HL-60/S4 treated with phorbol 12-myristate 13-acetate at 8.2 ng/mL for 4 days and 3 days (cell line): ENCODE measurements around the gene ODAD3.
"Not testable (repeated sequence)": the region's sequence is repeated elsewhere in the genome, so short reads cannot be mapped to it uniquely, and the experiment has no call there.

Experiments
- in situ Hi-C: fragments of 300-500 bp; cut with MboI; formaldehyde crosslinking; loops from 2 replicates; pipeline ENCODE4 v1.15.0; 2022; ENCODE audit warnings: low sequenced_read_pairs

Gene ODAD3

DNA sequence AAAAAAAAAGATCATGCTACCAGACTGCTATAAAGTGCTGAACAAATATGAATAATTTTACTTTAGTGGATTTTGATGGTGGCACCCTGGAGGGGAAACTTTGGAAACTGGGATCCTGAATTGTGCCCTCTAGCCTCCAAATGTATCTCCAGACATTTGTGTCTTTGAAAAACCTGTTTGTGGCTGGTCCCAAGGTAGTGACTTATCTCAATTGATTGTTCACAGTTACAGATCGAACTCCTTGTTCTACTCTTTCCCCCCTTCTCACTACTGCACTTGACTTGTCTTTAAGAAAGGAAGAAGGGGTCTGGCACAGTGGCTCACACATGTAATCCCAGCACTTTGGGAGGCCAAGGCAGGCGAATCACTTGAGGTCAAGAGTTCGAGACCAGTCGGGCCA is 26.3 kb downstream of the ODAD3 start:
- in situ Hi-C loops = no loop called here

DNA sequence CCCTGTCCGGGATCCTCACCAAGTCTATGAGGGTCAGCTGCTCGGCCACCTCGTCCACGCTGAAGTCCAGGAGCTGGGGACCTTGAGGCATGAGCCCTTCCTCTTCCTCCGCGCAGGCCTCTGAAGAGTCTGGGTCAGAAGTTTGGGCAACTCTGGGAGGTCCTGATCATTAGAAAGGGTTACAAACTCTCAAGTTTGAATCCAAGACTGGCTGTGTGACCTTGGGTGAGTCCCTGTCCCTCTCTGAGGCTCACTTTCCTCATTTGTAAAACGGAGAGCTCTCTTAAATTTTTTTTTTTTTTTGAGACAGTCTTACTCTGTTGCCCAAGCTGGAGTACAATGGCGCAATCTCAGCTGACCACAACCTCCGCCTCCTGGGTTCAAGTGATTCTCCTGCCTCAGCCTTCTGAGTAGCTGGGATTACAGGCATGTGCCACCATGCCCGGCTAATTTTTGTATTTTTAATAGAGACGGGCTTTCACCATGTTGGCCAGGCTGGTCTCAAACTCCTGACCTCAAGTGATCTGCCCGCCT is 28.2 kb downstream of the ODAD3 start:
- in situ Hi-C loops = not testable (repeated sequence)

DNA sequence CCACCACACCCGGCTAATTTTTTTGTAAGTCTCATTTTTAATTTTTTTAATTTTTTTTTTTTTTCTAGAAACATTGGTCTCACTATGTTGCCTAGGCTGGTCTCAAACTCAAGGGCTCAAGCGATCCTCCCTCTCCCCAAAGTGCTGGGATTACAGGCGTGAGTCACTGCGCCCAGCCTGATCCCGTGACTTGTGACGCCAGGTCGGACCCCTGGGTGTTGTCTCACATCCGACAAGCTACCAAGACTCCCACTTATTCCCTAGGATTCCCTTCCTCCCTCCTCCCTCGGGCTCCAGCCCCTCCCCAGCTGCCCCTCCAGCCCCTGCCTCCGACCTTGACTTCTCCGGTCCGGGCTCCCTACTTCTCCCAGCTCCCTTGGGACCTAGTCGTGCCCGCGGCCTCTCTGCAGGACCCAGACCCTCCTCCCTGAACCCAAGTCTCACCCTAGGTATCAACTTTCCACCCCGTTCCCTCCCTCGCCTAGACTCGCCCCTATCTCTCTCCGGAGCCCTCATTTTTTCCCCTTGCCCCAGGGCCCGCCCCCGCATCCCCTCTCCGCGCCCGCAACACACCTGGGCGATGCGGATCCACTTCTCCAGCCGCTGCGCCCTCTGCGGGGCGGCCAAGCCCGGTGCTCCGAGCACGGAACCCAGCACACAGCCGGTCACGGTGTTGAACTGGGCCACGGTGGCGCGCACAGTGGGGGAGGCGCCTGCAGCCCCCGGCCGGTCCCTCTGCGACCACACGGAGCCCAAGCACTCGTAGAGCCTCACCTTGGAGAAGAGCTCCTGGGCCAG is 28.9 kb downstream of the ODAD3 start:
- in situ Hi-C loops = no loop called here

DNA sequence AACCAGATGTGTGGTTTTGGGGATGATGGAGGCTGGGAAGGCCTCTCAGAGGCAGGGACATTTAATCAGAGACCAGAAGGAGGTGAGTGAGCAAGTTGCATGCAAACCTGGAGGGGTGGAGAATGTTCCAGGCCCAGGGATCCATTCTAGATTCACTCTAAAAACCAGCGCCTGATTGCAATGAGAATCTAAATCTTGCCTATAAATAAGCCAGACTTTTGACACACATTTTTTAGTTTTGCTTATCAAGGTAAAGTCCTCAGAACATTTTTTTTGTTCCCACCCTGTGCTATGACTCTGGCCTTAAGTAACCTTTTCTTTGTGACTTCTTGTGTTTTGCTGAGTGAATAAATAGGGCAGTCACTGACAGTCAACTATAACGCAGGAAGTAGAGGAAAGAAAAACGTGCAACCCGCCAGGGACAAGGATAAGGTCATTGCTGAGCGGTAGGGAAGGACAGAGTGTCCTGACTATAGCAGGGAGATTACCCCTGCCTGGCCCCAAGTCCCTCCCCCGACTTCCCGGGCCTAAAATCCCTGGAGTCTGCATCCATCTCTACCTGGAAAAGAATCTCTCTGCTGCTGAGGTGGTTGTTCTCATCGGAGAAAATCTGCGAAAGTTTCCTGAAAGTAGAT is 30.2 kb downstream of the ODAD3 start:
- in situ Hi-C loops = no loop called here

DNA sequence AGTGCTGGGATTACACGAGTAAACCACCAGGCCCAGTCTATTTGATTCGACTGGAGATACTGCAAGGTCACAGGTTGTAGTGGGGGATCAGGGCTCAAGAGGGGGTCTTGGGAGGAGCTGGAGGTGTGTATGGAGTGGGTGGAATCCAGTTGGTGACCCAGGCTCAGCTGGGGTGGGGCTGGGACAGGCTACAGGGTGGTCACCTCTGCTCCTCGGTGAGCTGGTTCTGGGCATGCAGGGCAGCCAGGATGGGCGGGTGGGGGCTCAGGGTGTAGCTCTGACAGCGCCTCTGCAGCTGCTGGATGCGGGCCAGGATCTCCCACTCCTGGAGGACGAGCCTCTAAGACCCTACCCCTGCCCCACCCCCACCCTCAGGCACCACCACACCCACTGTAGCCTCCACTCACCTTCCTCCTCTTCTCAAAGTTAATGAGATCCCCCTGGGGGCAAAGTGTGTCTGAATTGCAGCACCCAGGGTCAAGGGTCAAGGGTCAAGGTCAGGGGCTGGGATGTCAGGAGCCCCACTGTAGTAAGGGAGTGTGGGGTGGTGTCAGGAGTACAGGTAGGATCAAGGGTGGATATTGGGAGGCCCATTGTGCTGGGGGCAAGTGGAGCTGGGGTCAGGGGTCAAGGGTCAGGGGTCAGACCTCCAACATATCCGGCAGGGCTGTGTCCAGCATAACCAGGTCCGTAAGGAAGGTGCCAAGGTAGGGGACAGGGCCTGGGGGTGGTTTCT is 32.9 kb downstream of the ODAD3 start:
- in situ Hi-C loops = no loop called here

DNA sequence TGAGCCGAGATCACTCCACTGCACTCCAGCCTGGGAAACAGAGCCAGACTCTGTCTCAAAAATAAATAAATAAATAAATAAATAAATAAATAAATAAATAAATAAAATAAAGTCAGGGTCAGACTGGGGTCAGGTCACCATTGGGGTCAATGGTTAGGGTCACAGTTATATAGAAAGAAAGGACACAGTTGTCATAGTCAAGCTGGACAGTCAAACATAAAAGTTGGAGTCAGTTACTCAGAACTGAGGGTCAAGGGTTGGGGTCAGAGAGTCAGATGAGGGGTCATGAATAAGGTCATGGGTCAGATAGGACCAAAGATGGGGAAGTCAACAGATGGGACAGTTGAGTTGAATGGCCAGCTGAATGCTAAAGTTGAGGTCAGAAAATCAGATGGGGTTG is 34.1 kb downstream of the ODAD3 start:
- in situ Hi-C loops = no loop called here

DNA sequence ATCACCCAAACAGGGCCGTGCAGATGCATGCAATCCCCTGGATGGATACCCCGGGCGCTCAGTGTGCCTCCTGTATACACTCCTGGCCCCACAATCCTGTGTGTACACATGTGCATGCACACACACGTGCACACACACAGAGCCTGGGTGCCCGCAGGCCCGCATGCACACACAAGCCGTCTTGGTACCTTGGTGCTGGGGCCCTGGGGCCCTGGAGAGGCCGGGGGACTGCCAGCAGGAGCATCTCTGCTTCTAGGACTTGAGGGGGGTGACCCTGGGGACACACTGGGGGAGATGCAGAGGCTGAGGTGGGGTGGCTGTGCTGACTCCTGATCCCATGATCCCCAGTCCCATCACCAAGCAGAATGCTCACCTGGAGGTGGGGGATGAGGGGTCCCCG is 35.3 kb downstream of the ODAD3 start:
- in situ Hi-C loops = no loop called here

DNA sequence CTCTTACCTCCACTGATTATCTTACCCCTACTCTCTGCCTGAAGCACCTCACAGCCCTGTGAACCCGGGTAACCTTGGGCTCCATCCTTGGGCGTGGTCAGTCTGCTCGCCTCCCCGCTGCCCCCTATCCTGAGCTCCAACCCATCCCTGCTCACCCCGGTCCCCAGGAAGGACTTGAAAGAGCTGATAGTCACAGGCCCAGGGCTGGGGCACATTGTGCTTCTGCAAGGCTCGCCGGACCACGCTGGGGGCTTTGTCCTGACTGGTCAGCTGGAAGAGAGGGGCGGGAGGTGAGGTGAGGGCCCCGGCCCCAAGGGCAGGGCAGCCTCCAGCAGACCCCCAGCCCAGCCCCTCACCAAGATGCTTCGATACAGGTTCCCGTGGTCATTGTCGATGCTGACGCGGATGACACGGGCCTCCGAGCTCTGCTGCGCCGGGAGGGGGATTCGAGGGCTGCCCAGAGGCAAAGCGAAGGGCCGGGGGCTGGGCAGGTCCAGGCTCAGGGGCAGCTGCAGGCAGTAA is 37.8 kb downstream of the ODAD3 start:
- in situ Hi-C loops = no loop called here

DNA sequence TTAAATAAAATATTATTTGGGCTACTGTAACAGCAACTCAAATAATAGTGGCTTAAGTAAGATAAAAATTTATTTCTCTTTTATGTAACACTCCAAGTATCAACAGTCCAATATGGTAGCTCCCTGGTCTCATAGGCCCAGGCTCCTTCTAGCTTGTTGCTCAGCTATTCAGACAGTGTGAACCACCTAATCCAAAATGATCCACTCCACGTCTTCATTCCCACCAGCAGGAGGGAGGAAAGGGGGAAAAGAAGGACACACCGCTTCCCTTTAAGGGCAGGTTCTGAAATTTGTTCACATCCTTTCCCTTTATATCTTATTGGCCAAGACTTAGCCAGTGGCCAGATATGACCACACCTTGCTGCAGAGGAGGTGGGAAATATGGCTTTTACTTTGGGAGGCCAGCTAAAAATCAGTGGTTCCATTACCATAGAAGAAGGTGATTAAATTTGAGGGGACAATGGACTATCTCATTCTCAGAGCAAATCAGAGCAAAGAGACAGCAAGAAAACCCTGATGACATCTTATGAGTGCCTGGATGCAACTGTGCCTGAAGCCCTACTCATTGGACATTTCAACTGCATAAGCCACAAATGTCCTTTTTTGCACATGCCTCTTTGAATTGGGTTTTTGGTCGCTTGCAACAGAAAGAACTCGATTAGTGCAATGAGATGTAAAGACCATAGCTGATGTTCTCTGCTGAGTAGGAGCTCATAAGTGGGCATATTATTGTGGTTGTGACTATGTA is 43.8 kb downstream of the ODAD3 start:
- in situ Hi-C loops = no loop called here

DNA sequence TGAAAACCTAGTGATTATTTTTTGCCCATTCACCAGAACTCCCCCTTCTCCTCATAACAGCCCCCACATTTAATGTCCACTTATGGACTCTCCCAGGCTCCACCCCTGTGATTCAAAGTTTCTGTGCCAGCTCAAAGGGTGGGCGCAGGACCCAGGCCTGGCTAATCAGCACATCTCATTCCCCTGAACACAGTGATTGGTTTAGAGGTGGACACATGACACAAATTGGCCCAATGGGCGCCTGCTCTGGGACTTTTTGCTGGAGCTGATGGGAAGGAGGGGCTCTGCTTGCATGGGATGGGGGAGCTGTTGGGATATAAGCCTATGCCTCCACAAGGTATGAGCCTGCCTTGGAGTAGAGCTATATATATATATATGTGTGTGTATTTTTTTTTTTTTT is 44.6 kb downstream of the ODAD3 start:
- in situ Hi-C loops = no loop called here

DNA sequence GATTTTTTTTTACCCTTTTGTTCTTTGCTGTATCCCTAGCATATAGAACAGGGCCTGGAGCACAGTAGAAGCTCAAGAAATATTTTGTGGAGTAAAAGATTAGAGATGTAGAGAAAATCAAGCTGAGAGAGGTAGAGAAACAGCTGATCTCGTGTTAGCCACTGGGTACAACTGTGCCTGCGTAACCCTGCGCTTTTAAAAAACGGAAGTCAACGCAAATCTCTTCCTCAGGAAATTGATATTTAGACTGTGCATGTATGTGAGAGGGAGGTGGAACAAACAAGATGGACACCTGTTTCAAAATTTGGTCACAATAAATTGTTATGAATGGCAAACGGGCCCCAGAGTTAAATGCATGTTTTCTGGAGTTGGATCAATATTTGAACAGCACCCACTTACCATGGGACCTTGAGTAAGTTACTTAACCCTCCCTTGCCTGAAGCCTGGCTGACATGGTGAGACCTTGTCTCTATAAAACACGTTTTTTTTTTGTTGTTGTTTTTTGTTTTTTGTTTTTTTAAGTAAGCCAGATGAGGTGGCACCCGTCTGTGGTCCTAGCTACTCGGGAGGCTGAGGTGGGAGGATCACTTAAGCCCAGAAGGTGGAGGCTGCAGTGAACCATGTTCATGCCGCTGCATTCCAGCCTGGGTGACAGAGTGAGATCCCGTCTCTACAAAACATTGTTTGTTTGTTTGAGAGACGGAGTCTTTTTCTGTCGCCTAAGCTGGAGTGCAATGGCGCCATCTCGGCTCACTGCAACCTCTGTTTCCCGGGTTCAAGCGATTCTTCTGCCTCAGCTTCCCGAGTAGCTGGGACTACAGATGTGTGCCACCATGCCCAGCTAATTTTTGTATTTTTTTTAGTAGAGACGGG is 47.5 kb downstream of the ODAD3 start:
- in situ Hi-C loops = no loop called here

DNA sequence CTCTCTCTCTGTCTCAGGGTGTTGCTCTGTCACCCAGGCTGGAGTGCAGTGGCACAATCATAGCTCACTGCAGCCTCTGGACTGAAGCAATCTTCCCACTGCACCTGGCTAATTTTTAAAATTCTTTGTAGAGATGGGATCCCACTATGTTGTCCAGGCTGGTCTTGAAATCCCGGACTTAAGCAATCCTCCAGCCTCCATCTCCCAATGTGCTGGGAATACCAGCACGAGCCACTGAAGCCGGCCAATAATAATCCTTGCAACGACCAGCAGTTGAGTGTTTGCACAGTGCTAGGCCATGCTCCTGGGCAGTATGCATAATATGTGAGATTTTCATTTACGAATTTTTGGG is 50.2 kb downstream of the ODAD3 start:
- in situ Hi-C loops = no loop called here

DNA sequence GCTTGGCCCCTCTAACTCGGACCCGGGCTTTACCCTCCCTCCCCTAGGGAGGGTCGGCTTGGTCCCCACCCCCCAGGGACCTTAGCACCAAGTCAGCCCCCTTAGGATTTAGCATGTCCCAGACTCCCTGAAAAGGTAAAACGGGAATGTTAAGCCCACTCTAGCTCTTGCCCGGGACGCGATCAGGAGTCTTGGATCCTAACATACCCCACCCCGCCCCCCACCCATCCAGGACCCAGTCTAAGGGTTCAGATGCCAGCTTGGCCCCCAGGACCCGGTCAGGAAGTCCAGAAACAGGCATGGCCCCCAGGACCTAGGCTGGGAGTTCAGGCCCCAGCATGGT is 51.2 kb downstream of the ODAD3 start:
- in situ Hi-C loops = no loop called here

DNA sequence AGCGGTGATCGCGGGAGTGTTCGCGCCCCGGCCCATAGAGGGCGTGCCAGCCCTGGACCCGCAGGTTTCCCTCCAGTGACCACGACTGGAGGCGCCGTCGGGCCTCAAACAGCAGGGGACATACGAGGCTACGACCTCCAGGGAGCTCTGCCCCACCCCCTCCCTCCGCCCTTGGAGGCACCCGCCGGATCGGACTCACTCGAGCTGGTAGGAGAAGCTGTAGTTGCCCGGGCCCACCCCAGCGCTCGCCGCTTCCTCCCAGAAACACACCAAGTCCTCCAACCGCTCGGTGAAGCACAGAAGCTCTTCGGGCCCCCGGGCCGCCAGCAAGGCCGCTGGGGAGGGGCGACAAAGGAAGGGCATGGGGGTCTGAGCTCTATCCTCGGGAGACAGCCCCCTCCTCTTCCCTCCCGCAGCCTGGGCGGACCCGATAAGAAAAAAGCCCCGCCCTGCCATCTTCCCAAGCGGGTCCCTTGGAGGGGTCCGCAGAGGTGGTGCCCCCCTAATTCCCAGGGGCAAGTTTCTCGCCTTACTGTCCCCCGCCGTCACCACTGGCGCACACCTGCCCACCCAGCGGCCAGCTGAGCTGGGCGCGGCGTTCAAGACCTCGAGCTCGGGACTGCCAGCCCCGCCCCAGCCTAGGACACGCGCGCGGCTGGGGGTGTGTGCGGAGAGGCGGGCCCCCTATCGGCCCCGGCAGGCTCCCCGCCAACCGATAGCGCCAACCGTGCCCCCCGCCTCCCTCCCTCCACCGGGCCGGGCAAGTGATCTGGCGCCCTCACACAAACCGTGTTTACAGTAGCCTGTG is 51.8 kb downstream of the ODAD3 start:
- in situ Hi-C loops = no loop called here

DNA sequence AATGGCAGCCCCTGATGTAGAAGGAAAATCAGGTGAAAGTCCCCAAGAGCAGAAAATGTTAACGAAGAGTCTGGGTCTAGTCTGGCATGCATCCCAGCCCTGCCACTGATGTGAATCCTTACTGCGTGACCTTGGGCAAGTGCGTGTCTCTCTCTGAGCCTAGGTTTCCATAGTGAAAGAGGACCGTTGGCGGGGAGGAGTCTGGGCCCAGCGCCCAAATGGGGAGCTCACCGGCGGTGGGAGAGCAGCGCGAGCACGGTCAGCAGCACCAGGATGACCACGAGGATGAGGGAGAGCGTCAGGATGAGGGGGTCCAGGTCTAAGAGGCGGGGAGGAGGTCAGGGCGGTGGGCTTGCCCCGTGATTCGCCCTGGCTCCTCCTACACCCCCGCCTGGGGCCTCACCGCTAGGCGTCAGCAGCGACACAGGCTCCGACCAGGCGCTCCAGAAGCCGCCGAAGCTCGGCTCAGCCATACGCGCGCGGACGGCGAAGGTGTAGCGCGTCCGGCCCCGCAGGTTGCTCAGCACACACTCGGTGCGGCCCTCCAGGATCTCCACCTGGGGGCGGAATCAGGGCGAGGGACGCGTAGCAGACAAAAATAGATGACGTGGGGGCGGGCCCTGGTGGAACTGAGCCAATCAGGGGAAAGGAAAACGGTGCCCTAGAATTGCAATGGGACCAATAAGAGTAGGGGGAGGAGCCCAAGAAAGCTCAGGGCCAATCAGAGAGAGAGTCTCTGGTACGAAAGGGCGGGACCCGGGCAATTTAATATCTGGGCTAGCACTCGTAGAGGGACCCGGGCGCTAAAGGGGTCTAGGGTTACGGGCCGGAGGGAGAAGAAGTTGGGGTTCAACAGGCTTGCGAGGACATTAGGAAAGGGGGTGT is 54.0 kb downstream of the ODAD3 start:
- in situ Hi-C loops = no loop called here

DNA sequence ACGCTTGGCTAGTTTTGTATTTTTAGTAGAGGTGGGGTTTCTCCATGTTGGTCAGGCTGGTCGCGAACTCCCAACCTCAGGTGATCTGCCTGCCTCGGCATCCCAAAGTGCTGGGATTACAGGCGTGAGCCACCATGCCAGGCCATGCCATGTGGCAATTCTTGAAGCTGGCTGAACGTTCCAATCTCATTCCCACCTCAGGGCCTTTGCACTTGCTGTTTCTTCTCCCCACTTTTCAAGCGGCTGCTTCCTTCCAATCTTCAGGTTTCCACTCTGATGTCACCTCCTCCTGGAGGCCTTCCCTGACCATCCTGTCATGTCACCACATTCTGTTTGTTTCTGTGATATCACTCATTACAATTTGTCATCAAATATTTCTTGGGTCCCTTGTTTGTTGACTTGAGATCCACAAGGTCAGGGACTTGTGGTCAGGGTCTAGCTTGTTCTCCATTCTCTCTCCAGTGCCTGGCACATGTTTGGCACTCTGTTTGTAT is 55.0 kb downstream of the ODAD3 start:
- in situ Hi-C loops = no loop called here

DNA sequence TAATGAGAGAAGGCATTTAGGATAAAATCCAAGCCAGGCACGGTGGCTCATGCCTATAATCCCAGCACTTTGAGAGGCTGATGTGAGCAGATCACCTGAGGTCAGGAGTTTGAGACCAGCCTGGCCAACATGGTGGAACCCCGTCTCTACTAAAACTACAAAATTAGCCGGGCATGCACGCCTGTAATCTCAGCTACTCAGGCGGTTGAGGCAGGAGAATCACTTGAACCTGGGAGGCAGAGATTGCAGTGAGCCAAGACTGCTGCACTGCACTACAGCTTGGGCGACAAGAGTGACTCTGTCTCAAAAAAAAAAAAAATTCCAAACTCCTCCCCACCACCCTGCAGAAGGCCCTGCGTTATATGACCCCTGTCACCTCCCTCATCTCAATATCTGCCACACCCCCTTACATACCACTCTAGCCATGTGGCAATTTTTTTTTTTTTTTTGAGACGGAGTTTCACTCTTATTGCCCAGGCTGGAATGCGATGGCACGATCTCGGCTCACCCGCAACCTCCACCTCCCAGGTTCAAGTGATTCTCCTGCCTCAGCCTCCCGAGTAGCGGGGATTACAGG is 55.6 kb downstream of the ODAD3 start:
- in situ Hi-C loops = not testable (repeated sequence)
